Stomach (tissue), 4 donors: Measurements from ENCODE around the gene SCRN1.

Experiments
- CTCF ChIP-seq, 7 experiments: fragments of 450-650 bp in 4 of 7; fragments of 200-600 bp in 3 of 7; sonication (generic) in 3 of 7; IDR thresholded peaks; one replicate each; pipeline ENCODE4 v1.5.1; 2016 to 2019; ENCODE audit warnings: antibody characterized with exemption in 7 of 7, control low read depth in 2 of 7, mild to moderate bottlenecking in 1 of 7
- EP300 ChIP-seq: sonication (generic); formaldehyde crosslinking; IDR thresholded peaks from one replicate; pipeline ENCODE4 v1.6.1; 2017; ENCODE audit warnings: antibody characterized with exemption
- POLR2A ChIP-seq, 4 donors: fragments of 450-650 bp; IDR thresholded peaks; one replicate each; pipeline ENCODE4 v1.6.1; 2016; ENCODE audit warnings: antibody characterized with exemption in 4 of 4, control low read depth in 2 of 4, mild to moderate bottlenecking in 1 of 4, moderate library complexity in 1 of 4

GRCh38 chr7:29948587-29948986 lies 41.0 kb downstream of the SCRN1 start:
- TF ChIP-seq CTCF (IDR thresholded peaks at IDR 0.05) = no peak
- no peak for TF ChIP-seq POLR2A (IDR thresholded peaks at IDR 0.05)
- TF ChIP-seq EP300 = no peak
